Umbilical cord (tissue), 2 donors: ENCODE data around the gene VRTN. TPM values are rescaled to one million over a fixed set of nuclear protein-coding genes. Genes with fewer than 3 reads are reported as not detected.
"Not testable (repeated sequence)": the region's sequence is repeated elsewhere in the genome, so short reads cannot be mapped to it uniquely, and the experiment has no call there.

Experiments
- DNase-seq: peaks from one replicate; pipeline ENCODE4 v3.0.0-alpha.2; 2015; ENCODE audit warnings: low spot score
- total RNA-seq: library from RNA; depleted of rRNA; stranded (reverse); fragments of >200 nt; gene quantifications from one replicate; pipeline ENCODE4 v1.2.3, GENCODE V29; 2014; ENCODE audit warnings: low replicate concordance; ENCODE audit not compliant: insufficient read depth

The VRTN gene
- total RNA-seq, 1 donor from 2014 or later: 1.2 TPM

DNA sequence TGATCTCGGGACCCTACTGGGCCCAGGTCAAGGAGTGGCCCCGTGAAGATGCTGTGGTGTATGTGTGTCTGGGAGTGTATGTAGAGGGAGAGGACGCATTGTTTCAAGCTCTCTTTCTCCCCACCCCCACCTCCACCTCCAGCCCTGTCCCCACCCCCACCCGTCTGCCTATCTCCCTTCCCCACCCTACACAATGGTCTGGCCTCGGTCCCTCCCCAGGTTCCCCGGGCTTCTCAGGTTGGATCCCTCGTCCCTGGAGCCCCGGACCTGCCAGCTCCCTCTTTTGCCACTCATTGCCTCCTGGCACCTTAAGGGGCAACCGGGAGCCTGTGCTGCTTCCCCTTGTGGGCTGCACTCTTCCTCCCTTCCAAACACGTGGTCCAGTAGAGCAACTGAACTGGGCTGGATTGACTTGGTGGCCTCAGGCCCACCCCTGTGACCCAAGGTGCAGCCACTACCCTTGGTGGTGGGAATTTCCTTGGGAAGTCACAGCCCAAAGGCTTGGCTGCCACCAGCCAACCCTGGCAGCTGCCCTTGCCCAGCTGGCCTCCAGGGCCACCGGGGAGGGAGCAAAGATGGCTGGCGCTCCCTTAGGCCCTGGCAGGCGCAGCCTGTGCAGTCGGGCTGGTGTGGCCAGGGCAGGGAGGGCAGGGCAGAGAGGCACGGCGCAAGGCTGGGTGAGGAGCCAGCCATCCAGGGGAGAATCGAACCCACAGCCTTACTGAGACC lies 628 bp downstream of the VRTN start:
- DNase-seq: no peak

GRCh38 chr14:74349757-74350156 lies 1.5 kb downstream of the VRTN start:
- DNase-seq: no peak

- DNase-seq: no peak
These were observed 2.1 kb downstream of the VRTN start for GRCh38 chr14:74350211-74350927.

DNA sequence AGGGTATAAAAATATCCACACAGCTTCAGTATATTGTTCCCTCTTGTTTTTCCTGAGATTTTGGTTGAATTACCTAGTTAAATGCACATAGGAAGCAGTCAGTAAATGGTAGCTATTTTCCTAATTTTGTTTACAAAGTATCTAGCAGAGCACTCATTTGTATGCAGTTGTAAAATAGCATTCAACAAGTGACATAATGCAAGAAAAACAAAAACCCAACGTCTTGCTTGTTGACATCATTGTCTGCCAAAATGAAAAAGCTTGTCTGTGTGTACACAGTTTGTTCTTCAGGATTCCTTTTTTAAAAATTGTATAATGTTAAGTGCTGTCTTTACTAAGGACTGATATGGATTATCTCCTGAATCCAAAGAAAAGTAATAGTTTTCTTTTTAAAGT lies 2.7 kb downstream of the VRTN start:
- DNase-seq: no peak

DNA sequence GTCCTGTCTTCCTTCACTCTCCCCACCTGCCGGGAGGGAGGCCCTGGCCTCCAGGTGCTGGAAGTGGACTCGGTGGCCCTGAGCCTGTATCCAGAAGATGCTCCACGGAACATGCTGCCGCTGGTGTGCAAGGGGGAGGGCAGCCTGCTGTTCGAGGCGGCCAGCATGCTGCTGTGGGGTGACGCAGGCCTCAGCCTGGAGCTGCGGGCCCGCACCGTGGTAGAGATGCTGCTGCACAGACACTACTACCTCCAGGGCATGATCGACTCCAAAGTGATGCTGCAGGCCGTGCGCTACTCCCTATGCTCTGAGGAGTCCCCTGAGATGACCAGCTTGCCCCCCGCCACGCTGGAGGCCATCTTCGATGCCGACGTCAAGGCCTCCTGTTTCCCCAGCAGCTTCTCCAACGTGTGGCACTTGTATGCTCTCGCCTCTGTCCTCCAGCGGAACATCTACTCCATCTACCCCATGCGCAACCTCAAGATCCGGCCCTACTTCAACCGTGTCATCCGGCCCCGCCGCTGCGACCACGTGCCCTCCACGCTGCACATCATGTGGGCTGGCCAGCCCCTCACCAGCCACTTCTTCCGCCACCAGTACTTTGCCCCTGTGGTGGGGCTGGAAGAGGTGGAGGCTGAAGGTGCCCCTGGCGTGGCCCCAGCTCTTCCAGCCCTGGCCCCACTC lies 8.8 kb downstream of the VRTN start:
- DNase-seq: no peak

DNA sequence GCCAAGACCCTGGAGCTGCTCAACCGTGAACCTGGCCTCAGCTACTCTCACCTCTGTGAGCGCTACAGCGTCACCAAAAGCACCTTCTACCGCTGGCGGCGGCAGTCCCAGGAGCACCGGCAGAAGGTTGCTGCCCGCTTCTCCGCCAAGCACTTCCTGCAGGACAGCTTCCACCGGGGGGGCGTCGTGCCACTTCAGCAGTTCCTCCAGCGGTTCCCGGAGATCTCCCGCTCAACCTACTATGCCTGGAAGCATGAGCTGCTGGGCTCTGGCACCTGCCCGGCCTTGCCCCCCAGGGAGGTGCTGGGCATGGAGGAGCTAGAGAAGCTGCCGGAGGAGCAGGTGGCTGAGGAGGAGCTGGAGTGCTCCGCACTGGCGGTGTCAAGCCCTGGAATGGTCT lies 9.3 kb downstream of the VRTN start:
- no peak for DNase-seq

DNA sequence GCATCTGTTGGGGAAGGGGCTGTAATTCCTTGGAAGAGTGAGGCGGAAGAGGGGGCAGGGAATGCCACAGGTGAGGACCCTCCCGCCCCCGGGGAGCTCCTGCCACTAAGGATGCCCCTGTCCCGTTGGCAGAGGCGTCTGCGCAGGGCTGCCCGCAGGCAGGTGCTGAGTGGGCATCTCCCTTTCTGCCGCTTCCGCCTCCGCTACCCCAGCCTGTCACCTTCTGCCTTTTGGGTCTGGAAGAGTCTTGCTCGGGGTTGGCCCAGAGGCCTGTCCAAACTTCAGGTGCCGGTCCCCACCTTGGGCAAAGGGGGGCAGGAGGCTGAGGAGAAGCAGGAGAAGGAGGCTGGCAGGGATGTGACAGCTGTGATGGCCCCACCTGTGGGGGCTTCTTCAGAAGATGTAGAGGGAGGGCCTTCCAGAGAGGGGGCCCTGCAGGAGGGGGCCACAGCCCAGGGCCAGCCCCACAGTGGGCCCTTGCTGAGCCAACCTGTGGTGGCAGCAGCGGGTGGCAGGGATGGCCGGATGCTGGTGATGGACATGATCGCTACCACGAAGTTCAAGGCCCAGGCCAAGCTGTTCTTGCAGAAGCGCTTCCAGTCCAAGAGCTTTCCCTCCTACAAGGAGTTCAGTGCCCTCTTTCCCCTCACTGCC lies 10.0 kb downstream of the VRTN start:
- no peak for DNase-seq

- no peak for DNase-seq
These were observed 11.9 kb downstream of the VRTN start for GRCh38 chr14:74360163-74360562.

- peak; percentile 80 for DNase-seq
These were observed 14.2 kb downstream of the VRTN start for GRCh38 chr14:74362361-74362915.

DNA sequence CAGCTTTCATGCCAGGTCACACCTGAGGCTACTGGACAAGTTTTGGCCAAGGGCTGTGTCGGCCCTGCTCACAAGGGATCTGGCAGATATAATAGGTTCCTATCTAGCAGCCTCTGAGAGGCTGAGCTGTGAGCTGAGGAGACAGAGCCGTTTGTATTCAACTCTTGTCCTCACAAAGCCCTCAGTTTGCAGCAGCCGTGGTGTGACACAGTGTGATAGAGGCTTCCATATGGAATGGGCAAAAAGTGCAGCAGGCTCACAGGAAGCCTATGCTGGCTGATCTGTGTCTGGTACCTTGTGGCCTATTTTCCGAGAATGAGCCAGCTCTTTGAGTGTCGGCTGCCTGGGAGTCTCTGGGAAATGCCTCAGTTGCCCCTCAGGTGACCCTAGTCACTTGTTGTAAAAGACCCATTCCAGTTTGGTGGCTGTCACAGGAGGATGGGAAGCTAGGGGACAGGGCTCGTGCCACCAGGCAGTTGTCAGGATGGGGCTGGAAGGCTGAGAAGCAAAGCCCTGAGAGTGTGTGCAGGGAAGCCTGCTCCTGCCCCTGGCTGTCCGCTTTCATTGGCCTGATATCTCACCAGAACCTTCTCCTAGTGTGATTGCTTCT lies 16.1 kb downstream of the VRTN start:
- no peak for DNase-seq

- DNase-seq: no peak
These were observed 19.8 kb downstream of the VRTN start for GRCh38 chr14:74368026-74368425.

DNA sequence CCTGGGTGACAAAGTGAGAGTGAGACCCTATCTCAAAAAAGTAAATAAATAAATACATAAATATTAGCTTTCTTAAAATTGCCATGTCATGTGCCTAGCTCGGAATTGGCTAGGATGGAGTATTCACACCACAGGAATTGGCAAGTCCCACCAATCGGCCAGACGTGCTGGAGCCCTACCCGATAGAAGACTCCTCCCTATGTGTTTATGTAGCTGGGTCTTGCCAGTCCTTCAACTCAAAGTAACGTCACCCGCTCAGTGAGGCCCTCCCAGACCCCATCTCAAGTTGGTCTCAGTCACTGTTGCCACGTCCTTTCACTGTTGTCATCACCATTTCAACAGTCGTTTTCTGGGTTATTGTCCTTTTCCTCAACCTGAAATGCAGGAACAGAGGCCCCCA lies 20.2 kb downstream of the VRTN start:
- DNase-seq: no peak

DNA sequence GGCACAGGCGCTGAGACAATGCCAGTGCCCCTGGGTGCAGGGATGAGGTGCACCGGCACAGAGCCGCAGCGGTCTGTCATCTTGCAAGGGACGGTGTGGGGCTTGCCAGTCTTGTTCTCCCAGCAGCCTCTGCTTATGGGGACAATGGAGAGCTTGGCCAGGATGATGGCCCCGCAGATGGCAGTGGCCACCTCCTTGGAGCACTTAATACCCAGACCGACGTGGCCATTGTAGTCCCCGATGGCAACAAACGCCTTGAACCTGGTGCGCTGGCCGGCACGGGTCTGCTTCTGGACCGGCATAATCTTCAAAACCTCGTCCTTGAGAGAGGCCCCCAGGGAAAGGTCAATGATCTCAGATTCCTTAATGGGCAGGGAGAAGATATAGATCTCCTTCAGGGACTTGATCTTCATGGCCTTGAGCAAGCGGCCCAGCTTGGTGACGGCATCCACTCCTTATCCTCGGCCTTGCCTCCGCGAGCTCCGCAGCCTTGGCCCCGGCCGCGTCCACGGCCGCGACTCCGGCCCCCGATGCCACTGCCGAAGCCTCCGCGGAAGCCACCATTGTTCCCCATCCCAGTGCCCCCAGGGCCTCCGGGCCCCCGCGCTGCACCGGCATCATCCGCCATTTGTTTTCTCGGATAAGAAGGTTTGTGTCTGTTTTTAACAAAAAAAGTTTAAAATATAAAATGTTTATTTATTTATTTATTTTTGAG lies 29.9 kb downstream of the VRTN start:
- DNase-seq: no peak

DNA sequence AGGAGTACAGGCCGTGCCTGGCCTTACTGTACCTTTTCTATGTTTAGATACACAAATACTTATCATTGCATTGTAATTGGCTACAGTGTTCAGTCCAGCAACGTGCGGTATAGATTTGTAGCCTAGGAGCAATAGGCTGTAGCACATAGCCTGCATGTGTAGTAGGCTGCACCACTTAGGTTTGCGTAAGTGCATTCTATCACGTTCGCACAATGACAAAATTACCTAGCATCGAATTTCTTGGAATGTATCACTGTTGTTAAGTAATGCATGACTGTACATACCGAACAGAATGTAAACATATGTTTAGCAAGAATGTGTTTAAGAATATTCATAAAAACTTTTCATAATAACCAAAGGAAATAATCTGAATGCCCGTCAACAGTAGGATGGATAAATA lies 31.9 kb downstream of the VRTN start:
- DNase-seq: no peak

- DNase-seq: no peak
These were observed 32.6 kb downstream of the VRTN start for GRCh38 chr14:74380845-74381244.

- not testable (repeated sequence) for DNase-seq
These were observed 33.3 kb downstream of the VRTN start for GRCh38 chr14:74381571-74381970.

DNA sequence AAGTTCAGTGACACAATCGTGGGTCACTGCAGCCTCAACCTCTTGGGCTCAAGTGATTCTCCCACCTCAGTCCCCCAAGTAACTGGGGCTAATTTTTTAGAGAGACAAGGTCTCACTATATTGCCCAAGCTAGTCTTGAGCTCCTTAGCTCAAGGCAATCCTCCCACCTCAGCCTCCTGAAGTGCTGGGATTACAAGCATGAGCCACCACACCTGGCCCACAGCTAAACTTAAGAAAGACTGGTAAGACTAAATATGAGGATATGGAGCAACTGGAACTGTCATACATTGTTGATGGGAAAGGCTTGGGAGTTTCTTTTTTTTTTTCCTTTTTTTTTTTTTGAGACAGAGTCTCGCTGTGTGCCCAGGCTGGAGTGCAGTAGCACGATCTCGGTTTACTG lies 34.0 kb downstream of the VRTN start:
- DNase-seq: no peak

DNA sequence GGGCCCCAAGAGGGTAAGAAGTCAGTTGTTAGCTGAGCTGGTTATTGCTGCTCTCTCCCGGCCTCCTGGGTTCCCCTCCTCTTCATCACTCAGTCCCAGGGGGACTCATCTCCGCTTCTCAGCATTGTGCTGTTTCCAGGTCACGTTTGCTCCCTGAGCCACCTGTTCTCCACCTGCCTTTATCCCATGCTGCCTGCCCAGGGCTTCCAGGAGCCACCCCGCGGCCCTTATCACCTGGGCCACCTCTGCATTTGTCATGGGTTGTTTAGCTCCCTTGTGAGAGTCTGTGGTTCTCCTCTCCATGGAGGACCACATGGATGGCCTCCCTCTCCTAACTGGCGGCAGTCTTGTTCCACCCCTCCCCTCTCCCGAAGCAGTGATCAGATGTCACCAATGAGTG lies 41.7 kb downstream of the VRTN start:
- DNase-seq: no peak

DNA sequence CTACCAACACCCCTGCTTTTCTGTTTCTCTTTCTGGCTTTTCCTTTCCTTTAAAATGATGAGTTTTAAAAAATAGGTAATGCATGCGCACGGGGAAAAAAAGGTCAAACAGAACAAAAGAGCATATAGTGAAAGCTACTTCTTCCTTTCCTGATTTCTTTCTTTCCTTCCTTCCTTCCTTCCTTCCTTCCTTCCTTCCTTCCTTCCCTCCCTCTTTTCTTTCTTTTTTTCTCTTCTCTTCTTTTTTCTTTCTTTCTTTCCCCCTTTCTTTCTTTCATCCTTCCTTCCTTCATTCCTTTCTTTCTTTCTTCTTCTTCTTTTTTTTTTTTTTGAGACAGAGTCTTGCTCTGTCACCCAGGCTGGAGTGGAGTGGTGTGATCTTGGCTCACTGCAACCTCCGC lies 42.2 kb downstream of the VRTN start:
- DNase-seq: not testable (repeated sequence)

DNA sequence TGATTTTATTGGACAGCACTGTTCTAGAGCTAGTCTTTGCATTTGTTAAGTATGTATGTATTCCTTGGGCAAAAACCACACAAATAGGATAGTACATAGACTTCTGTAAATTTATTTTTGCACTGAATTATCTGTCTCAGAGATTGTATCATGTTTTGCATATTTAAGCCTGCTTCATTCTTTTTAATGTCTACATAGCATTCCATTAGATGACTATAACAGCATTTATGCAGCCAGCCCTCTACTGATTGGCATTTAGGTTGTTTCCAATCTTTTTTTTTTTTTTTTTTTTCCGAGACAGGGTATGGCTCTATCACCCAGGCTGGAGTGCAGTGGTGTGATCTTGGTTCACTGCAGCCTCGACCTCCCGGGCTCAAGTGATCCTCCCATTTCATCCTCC lies 43.2 kb downstream of the VRTN start:
- DNase-seq: no peak
